Mesendoderm (in vitro differentiated cells): Measurements from ENCODE around the gene E2F3.

Source experiments
- DNase-seq: peaks from one replicate; pipeline ENCODE4 v3.0.0; 2013
- H2AK5ac ChIP-seq: 2 replicates; pipeline ENCODE4 v1.6.1; 2013; ENCODE audit warnings: low read length, inconsistent platforms
- H2BK120ac ChIP-seq: 2 replicates; pipeline ENCODE4 v1.6.1; 2013; ENCODE audit warnings: low read depth, mild to moderate bottlenecking, low read length, moderate library complexity, mixed read lengths
- H2BK15ac ChIP-seq: replicated peaks from 2 replicates; pipeline ENCODE4 v1.6.1; 2013; ENCODE audit warnings: low read depth, mild to moderate bottlenecking, moderate library complexity
- H2BK5ac ChIP-seq: 2 replicates; pipeline ENCODE4 v1.6.1; 2013; ENCODE audit warnings: low read length, inconsistent platforms
- H3K18ac ChIP-seq: 2 replicates; pipeline ENCODE4 v1.6.1; 2013; ENCODE audit warnings: mild to moderate bottlenecking, low read length, mixed read lengths
- H3K23ac ChIP-seq: one replicate; pipeline ENCODE4 v1.6.1; 2013; ENCODE audit warnings: low read length
- H3K27ac ChIP-seq: 2 replicates; pipeline ENCODE4 v1.5.1; 2013; ENCODE audit warnings: low read depth, mild to moderate bottlenecking, inconsistent platforms, low read length, moderate library complexity
- H3K27me3 ChIP-seq: 2 replicates; pipeline ENCODE4 v1.6.1; 2013; ENCODE audit warnings: low read length, control low read depth, mild to moderate bottlenecking, inconsistent platforms; ENCODE audit not compliant: insufficient read depth, poor library complexity
- H3K36me3 ChIP-seq: 2 replicates; pipeline ENCODE4 v1.6.1; 2013; ENCODE audit warnings: low read length, inconsistent platforms; ENCODE audit not compliant: control insufficient read depth, insufficient read depth
- H3K4ac ChIP-seq: one replicate; pipeline ENCODE4 v1.6.1; 2013; ENCODE audit warnings: low read depth, mild to moderate bottlenecking, low read length, moderate library complexity
- H3K4me1 ChIP-seq: 2 replicates; pipeline ENCODE4 v1.6.1; 2013; ENCODE audit warnings: low read depth, low read length, inconsistent platforms; ENCODE audit not compliant: control insufficient read depth
- H3K4me2 ChIP-seq: 2 replicates; pipeline ENCODE4 v1.6.1; 2013; ENCODE audit warnings: low read length
- H3K4me3 ChIP-seq: 2 replicates; pipeline ENCODE4 v1.5.1; 2013; ENCODE audit warnings: mild to moderate bottlenecking, low read length
- H3K56ac ChIP-seq: one replicate; pipeline ENCODE4 v1.6.1; 2013; ENCODE audit warnings: low read length
- H3K79me1 ChIP-seq: 2 replicates; pipeline ENCODE4 v1.6.1; 2013; ENCODE audit warnings: low read length, inconsistent platforms
- H3K79me2 ChIP-seq: 2 replicates; pipeline ENCODE4 v1.6.1; 2013; ENCODE audit warnings: mild to moderate bottlenecking, low read length; ENCODE audit not compliant: control insufficient read depth, insufficient read depth
- H3K9ac ChIP-seq: 2 replicates; pipeline ENCODE4 v1.6.1; 2013; ENCODE audit warnings: low read length, inconsistent platforms
- H4K5ac ChIP-seq: one replicate; pipeline ENCODE4 v1.6.1; 2013; ENCODE audit warnings: low read length
- H4K8ac ChIP-seq: one replicate; pipeline ENCODE4 v1.6.1; 2013; ENCODE audit warnings: low read depth, mild to moderate bottlenecking, control low read depth, low read length, moderate library complexity
- WGBS: extraction: QIAGEN DNeasy Blood & Tissue Kit; methylation state at CpG from one replicate; pipeline ENCODE4 v1.1.7; 2013; ENCODE audit warnings: low lambda C conversion rate, missing lambda C conversion rate; ENCODE audit not compliant: insufficient coverage; ENCODE audit errors: extremely low coverage; 5-methylcytosine and 5-hydroxymethylcytosine counted together

E2F3 gene

DNA sequence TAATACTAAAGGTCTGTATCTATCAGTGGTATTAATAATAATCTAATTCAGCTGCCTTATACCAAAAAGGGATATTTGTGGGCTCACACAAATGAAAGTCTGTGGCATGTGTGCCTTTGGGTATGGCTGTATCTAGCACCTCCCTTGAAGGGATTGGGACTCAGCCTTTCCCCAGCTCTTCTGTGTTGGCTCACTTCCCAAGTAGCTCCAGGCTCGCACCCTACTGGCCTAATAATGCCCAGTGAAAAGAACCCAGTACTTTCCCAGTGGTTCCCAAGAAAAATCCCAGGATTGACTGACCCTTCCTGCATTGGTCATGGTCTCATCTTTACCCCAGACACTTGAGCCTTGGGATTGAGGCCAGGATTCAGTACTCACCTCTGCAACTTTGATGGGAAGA lies 71.8 kb downstream of the E2F3 start:
- H3K27ac ChIP-seq = no peak overlapping the region
- no peak overlapping the region for H2BK5ac ChIP-seq
- H4K5ac ChIP-seq = no peak overlapping the region
- H3K4me1 ChIP-seq = no peaks in the 10 kb centered on the region
- H3K4me3 ChIP-seq = no peak overlapping the region
- DNase-seq = no peak
- no peaks in the 10 kb centered on the region for H3K36me3 ChIP-seq
- H4K8ac ChIP-seq = no peak overlapping the region
- no peak overlapping the region for H3K56ac ChIP-seq
- no peak overlapping the region for H2AK5ac ChIP-seq
- no peak overlapping the region for H3K9ac ChIP-seq
- H2BK15ac ChIP-seq = no peak overlapping the region
- no peak overlapping the region for H3K4ac ChIP-seq
- no CpG with 5 or more reads among the region's 1 CpG for WGBS
- H2BK120ac ChIP-seq = no peak overlapping the region
- H3K79me2 ChIP-seq = peaks cover 40% of the 10 kb centered on the region
- peaks cover 35% of the 10 kb centered on the region for H3K79me1 ChIP-seq
- no peak overlapping the region for H3K4me2 ChIP-seq
- no peak overlapping the region for H3K23ac ChIP-seq
- no peak overlapping the region for H3K18ac ChIP-seq
- H3K27me3 ChIP-seq = no peaks in the 10 kb centered on the region

DNA sequence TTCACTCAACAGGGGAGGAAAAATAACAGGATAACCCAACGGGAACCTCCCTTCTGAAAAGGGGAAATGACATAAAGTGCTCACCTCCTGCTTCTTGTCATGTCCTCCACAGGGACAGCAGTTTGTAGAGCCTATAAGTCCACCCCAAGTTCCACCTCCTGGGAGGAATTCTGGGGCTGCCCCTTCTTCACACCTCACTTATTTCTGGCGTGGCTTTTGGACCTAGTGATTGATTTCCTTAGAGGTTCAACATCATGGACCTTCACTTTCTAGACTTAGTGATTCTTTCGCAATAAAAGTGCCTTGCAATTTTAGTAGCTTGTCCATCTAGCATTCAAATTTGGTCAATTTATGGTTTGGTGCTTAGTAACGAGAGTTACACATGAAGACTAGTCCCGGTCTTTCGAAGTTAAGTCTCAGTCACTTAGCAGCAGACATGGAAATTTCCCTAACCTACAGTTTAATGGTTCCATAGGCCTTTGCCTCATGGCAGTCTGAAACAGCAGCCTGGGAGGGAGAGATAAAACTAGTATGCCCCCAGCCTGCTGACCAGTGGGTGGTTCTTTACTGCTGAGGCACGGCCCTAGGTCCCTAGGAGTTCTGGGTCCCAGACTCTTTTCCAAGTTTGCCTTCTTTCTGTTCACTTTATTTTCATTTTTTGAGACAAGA lies 73.3 kb downstream of the E2F3 start:
- H3K4ac ChIP-seq = no peak overlapping the region
- H3K79me1 ChIP-seq = peaks cover 33% of the 10 kb centered on the region
- H3K18ac ChIP-seq = no peak overlapping the region
- no peaks in the 10 kb centered on the region for H3K4me1 ChIP-seq
- H4K5ac ChIP-seq = no peak overlapping the region
- WGBS = no CpG with 5 or more reads among the region's 7 CpGs
- no peak overlapping the region for H3K56ac ChIP-seq
- H2BK15ac ChIP-seq = no peak overlapping the region
- no peak overlapping the region for H3K4me3 ChIP-seq
- no peak overlapping the region for H2AK5ac ChIP-seq
- H2BK120ac ChIP-seq = no peak overlapping the region
- H3K27ac ChIP-seq = no peak overlapping the region
- H3K27me3 ChIP-seq = no peaks in the 10 kb centered on the region
- no peak overlapping the region for H2BK5ac ChIP-seq
- no peak overlapping the region for H3K9ac ChIP-seq
- no peak overlapping the region for H3K23ac ChIP-seq
- H3K36me3 ChIP-seq = no peaks in the 10 kb centered on the region
- H3K4me2 ChIP-seq = no peak overlapping the region
- peaks cover 33% of the 10 kb centered on the region for H3K79me2 ChIP-seq
- no peak for DNase-seq
- no peak overlapping the region for H4K8ac ChIP-seq

DNA sequence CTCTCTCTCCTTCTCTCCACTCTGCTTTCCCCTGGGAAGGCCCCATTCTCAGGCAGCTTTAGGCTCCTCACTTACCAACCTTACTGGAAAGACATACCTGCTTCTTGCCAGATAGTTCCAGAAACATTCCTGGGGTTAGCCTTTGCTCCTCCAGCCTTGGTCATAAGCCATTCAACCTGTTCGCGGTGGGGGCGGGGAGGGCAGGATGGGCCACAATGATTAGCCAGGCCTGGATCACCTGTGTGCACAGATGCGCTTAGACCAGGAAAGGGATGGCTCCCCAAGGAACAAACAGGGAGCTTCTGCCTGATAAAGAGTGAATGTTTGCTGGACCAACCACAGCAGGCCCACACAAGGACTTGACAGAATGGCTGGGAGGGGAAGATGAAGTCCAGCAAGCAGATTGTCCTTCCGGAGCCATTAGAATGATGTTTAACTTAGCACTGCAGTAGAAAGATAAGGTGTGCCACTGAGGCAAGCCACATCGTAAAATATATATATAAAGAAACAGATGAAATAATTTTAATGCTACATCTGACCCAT lies 74.9 kb downstream of the E2F3 start:
- Histone ChIP-seq H4K5ac (no peak overlapping the region), H3K56ac (no peak overlapping the region), H3K4me3 (no peak overlapping the region), H3K4ac (no peak overlapping the region), H3K36me3 (no peaks in the 10 kb centered on the region), H3K79me2 (peaks cover 31% of the 10 kb centered on the region), H2BK15ac (no peak overlapping the region), H4K8ac (no peak overlapping the region), H3K18ac (no peak overlapping the region), H3K4me1 (no peaks in the 10 kb centered on the region), H3K27ac (peak overlapping the region; percentile 17), H2BK120ac (no peak overlapping the region), H2AK5ac (no peak overlapping the region), H3K27me3 (no peaks in the 10 kb centered on the region), H3K79me1 (peaks cover 32% of the 10 kb centered on the region), H3K4me2 (no peak overlapping the region), H2BK5ac (no peak overlapping the region), H3K23ac (no peak overlapping the region), H3K9ac (no peak overlapping the region)
- no peak for DNase-seq
- WGBS = no CpG with 5 or more reads among the region's 6 CpGs

DNA sequence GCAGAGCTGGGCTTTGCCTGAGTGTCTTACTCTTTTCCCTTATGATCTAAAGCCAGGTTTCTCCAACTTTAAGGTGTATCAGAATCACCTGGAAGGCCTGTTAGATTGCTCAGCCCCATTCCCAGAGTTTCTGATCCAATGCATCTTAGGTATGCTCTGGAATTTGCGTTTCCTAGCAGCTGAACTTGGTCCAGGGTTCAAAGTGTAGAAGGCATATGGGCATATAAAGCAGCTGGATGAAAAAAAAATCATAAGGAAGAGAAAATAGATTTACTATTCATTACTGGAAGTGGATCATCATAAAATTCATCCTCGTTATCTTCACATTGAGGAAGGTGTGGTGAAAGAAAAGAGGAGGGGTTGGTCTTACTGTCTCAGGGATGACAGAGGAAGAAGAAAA lies 75.8 kb downstream of the E2F3 start:
- Histone ChIP-seq H3K36me3 (no peaks in the 10 kb centered on the region), H3K4me1 (no peaks in the 10 kb centered on the region), H4K5ac (no peak overlapping the region)

DNA sequence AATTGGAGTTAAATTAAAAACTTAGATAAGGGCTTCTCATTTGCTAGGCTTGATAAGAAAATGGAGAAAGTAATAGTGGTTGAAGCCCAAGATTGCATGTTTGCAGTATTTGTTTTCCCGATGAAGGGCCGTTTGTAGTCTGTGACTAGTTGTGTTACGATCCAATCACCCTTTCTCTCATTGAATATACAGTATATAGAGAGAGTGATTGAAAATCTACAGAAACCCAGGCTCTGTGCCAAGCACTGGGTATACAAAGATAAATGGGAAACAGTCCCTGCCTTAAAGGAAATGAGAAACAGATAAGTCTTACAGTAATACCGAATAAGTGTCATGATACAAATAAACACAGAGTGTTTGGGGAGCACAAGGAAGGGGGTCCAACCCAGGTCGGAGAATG lies 77.4 kb downstream of the E2F3 start:
- H3K27ac ChIP-seq = no peak overlapping the region

More for the DNA sequence above, 75.8 kb downstream of the E2F3 start:
- Histone ChIP-seq H3K56ac (no peak overlapping the region), H3K9ac (no peak overlapping the region), H2BK15ac (no peak overlapping the region), H3K27ac (no peak overlapping the region), H3K79me2 (peaks cover 27% of the 10 kb centered on the region), H3K4me2 (no peak overlapping the region), H3K23ac (no peak overlapping the region), H3K4me3 (no peak overlapping the region), H2BK5ac (no peak overlapping the region), H3K18ac (no peak overlapping the region), H2AK5ac (no peak overlapping the region), H2BK120ac (no peak overlapping the region), H3K4ac (no peak overlapping the region), H3K79me1 (peaks cover 27% of the 10 kb centered on the region), H3K27me3 (no peaks in the 10 kb centered on the region), H4K8ac (no peak overlapping the region)
- no CpG with 5 or more reads among the region's 2 CpGs for WGBS
- no peak for DNase-seq

DNA sequence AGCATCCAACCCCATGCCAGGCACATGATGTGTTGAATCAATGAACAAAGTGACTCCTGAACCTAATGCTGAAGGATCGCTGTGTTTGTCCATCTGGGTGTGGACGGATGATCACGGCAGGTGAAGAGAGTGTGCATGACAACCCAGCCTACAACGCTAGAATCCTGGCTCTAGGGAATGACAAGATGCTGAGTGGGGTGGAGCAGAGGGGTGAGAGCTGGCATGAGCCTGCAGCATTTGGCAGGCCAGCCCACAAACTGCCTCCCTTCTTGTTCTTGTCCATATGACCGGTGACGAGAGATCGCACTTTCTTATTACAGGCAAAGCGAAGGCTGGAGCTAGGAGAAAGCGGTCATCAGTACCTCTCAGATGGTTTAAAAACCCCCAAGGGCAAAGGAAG lies 77.8 kb downstream of the E2F3 start:
- WGBS = no CpG with 5 or more reads among the region's 9 CpGs
- Histone ChIP-seq H3K4me3 (no peak overlapping the region), H3K79me1 (peaks cover 24% of the 10 kb centered on the region), H3K36me3 (peaks cover 1% of the 10 kb centered on the region), H3K79me2 (peaks cover 20% of the 10 kb centered on the region), H2AK5ac (no peak overlapping the region), H3K27me3 (no peaks in the 10 kb centered on the region), H3K4ac (no peak overlapping the region), H2BK5ac (no peak overlapping the region), H3K18ac (no peak overlapping the region), H3K27ac (no peak overlapping the region), H4K5ac (no peak overlapping the region), H2BK120ac (no peak overlapping the region), H4K8ac (no peak overlapping the region), H3K9ac (no peak overlapping the region), H2BK15ac (no peak overlapping the region), H3K23ac (no peak overlapping the region), H3K4me1 (no peaks in the 10 kb centered on the region), H3K56ac (no peak overlapping the region), H3K4me2 (no peak overlapping the region)
- no peak for DNase-seq

More for the DNA sequence above, 77.4 kb downstream of the E2F3 start:
- no peak for DNase-seq
- Histone ChIP-seq H3K56ac (no peak overlapping the region), H3K18ac (no peak overlapping the region), H2BK120ac (no peak overlapping the region), H3K79me1 (peaks cover 27% of the 10 kb centered on the region), H3K23ac (no peak overlapping the region), H4K5ac (no peak overlapping the region), H3K4me1 (no peaks in the 10 kb centered on the region), H3K9ac (no peak overlapping the region), H3K4me3 (no peak overlapping the region), H2BK5ac (no peak overlapping the region), H3K79me2 (peaks cover 24% of the 10 kb centered on the region), H3K27me3 (no peaks in the 10 kb centered on the region), H2AK5ac (no peak overlapping the region), H3K4me2 (no peak overlapping the region), H4K8ac (no peak overlapping the region), H2BK15ac (no peak overlapping the region), H3K4ac (no peak overlapping the region), H3K36me3 (peaks cover 1% of the 10 kb centered on the region)
- WGBS = no CpG with 5 or more reads among the region's 5 CpGs
